Caco-2 (cell line): ENCODE measurements around the gene STUB1. TPM values are rescaled to one million over a fixed set of nuclear protein-coding genes. Genes with fewer than 3 reads are reported as not detected.

Source experiments
- BruUV-seq: library from RNA; stranded (reverse); fragments of 400-500 nt; replicated peaks from 2 replicates; lab custom pipeline; 2021; lab: Mats Ljungman, UMichigan
- CTCF ChIA-PET: fragments of 300-600 bp; sonication (Branson Sonifier 250); formaldehyde crosslinking; loops from one replicate; lab custom pipeline; 2022; ENCODE audit warnings: antibody characterized with exemption; lab: Charles Lee
- POLR2A ChIA-PET: fragments of 300-600 bp; sonication (Branson Sonifier 250); formaldehyde crosslinking; loops from one replicate; lab custom pipeline; 2022; ENCODE audit warnings: antibody characterized with exemption; lab: Charles Lee
- DNase-seq, 2 experiments: peaks; one replicate each; pipeline versions ENCODE4 v3.0.0 to v3.0.0-alpha.2; 2020 to 2022
- H3K27me3 ChIP-seq: replicated peaks from 2 replicates; pipeline ENCODE4 v1.6.0; 2011; ENCODE audit warnings: low read length; ENCODE audit not compliant: control insufficient read depth, insufficient read depth
- H3K36me3 ChIP-seq: 2 replicates; pipeline ENCODE4 v1.5.1; 2011; ENCODE audit warnings: low read length; ENCODE audit not compliant: control insufficient read depth, insufficient read depth
- H3K4me1 ChIP-seq: fragments of 250-450 bp; sonication (Bioruptor Pico); 2 replicates; pipeline ENCODE4 v1.5.1; 2020; ENCODE audit warnings: mild to moderate bottlenecking
- H3K4me3 ChIP-seq: 2 replicates; pipeline ENCODE4 v1.5.1; 2011; ENCODE audit warnings: low read depth, mild to moderate bottlenecking, control low read depth, low read length
- H3K9me3 ChIP-seq: fragments of 250-450 bp; sonication (Bioruptor Pico); 2 replicates; pipeline ENCODE4 v1.5.1; 2020; ENCODE audit warnings: mild to moderate bottlenecking, moderate library complexity
- H3K27ac Mint-ChIP-seq: one replicate; pipeline ENCODE4 v1.8.0; 2022; ENCODE audit warnings: mixed read lengths; ENCODE audit not compliant: unreplicated experiment
- H3K27me3 Mint-ChIP-seq: one replicate; pipeline ENCODE4 v1.8.0; 2022; ENCODE audit warnings: mixed read lengths; ENCODE audit not compliant: insufficient read depth, unreplicated experiment
- H3K36me3 Mint-ChIP-seq: one replicate; pipeline ENCODE4 v1.8.0; 2022; ENCODE audit warnings: mild to moderate bottlenecking, mixed read lengths; ENCODE audit not compliant: insufficient read depth, unreplicated experiment
- H3K4me1 Mint-ChIP-seq: one replicate; pipeline ENCODE4 v1.8.0; 2022; ENCODE audit warnings: low read depth, mixed read lengths; ENCODE audit not compliant: unreplicated experiment
- H3K4me3 Mint-ChIP-seq: one replicate; pipeline ENCODE4 v1.8.0; 2022; ENCODE audit warnings: mild to moderate bottlenecking, moderate library complexity, mixed read lengths; ENCODE audit not compliant: unreplicated experiment
- H3K9me3 Mint-ChIP-seq: one replicate; pipeline ENCODE4 v1.8.0; 2022; ENCODE audit warnings: mixed read lengths; ENCODE audit not compliant: unreplicated experiment
- CTCF ChIP-seq, 2 experiments: fragments of 200-600 bp in 1 of 2; IDR thresholded peaks; 1 replicate in 1 of 2; 2 replicates in 1 of 2; pipeline versions ENCODE4 v1.5.1 to v1.8.0; 2011 to 2022; ENCODE audit warnings: antibody characterized with exemption in 1 of 2, control low read depth in 1 of 2, inconsistent platforms in 1 of 2, low read depth in 1 of 2, low read length in 1 of 2, mild to moderate bottlenecking in 1 of 2, moderate library complexity in 1 of 2; ENCODE audit not compliant: insufficient read depth in 1 of 2, severe bottlenecking in 1 of 2, unreplicated experiment in 1 of 2
- intact Hi-C: fragments of 100-400 bp; cut with micrococcal nuclease; formaldehyde crosslinking; loops from one replicate; pipeline ENCODE4 v1.10.0; 2022; ENCODE audit not compliant: unreplicated experiment
- total RNA-seq: library from RNA; stranded (reverse); gene quantifications from 2 replicates; pipeline ENCODE4 v1.2.3, GENCODE V29; 2022

The STUB1 gene
- total RNA-seq, 1 experiment from 2014 or later, result 77.8 TPM

- POLR2A ChIA-PET, result no interaction called here
These were observed 18.1 kb upstream of the STUB1 start for GRCh38 chr16:662095-662494.

GRCh38 chr16:662597-662996 lies 17.6 kb upstream of the STUB1 start:
- Mint-ChIP-seq H3K4me1 (no peaks in the 10 kb centered on the region), H3K9me3 (no peaks in the 10 kb centered on the region), H3K27ac (no peak overlapping the region), H3K4me3 (no peak overlapping the region), H3K36me3 (no peaks in the 10 kb centered on the region), H3K27me3 (no peaks in the 10 kb centered on the region)
- no peaks in the 10 kb centered on the region for H3K27me3 ChIP-seq
- no peak overlapping the region for H3K4me3 ChIP-seq
- no peaks in the 10 kb centered on the region for H3K4me1 ChIP-seq
- DNase-seq, result no peak
- ChIA-PET POLR2A (interaction anchor here (0.5 kb wide), 1 partner anchor 311 kb away, joined by 3 read pairs; no protein-coding TSS in a partner anchor), CTCF (no interaction called here)
- no peaks in the 10 kb centered on the region for H3K9me3 ChIP-seq
- no peaks in the 10 kb centered on the region; the same call in 1 of the 2 replicates for H3K36me3 ChIP-seq
- intact Hi-C loops, result no loop called here
- TF ChIP-seq CTCF (IDR thresholded peaks at IDR 0.05; ENCODE audit: insufficient read depth in 1 of 2, low read depth in 1 of 2, low read length in 1 of 2, severe bottlenecking in 1 of 2, unreplicated experiment in 1 of 2), result no peak
- BruUV-seq, result no TSS peak

More at GRCh38 chr16:662095-662494, 18.1 kb upstream of the STUB1 start:
- no peaks in the 10 kb centered on the region; the same call in 1 of the 2 replicates for H3K36me3 ChIP-seq
- Mint-ChIP-seq H3K36me3 (no peaks in the 10 kb centered on the region), H3K27me3 (no peaks in the 10 kb centered on the region), H3K9me3 (no peaks in the 10 kb centered on the region), H3K27ac (no peak overlapping the region), H3K4me3 (no peak overlapping the region), H3K4me1 (no peaks in the 10 kb centered on the region)
- no peak for TF ChIP-seq CTCF (IDR thresholded peaks at IDR 0.05; ENCODE audit: insufficient read depth in 1 of 2, low read depth in 1 of 2, low read length in 1 of 2, severe bottlenecking in 1 of 2, unreplicated experiment in 1 of 2)
- intact Hi-C loops, result no loop called here
- no peaks in the 10 kb centered on the region for H3K27me3 ChIP-seq
- H3K4me3 ChIP-seq, result no peak overlapping the region
- BruUV-seq, result no TSS peak
- no peak for DNase-seq
- CTCF ChIA-PET, result no interaction called here
- H3K4me1 ChIP-seq, result no peaks in the 10 kb centered on the region
- no peaks in the 10 kb centered on the region for H3K9me3 ChIP-seq

GRCh38 chr16:666572-666971 lies 13.6 kb upstream of the STUB1 start:
- BruUV-seq, result no TSS peak
- intact Hi-C loops, result no loop called here
- Mint-ChIP-seq H3K4me1 (no peaks in the 10 kb centered on the region), H3K27me3 (no peaks in the 10 kb centered on the region), H3K9me3 (no peaks in the 10 kb centered on the region), H3K27ac (no peak overlapping the region), H3K4me3 (no peak overlapping the region), H3K36me3 (no peaks in the 10 kb centered on the region)
- Histone ChIP-seq H3K4me1 (no peaks in the 10 kb centered on the region; the same call in 1 of the 2 replicates), H3K27me3 (no peaks in the 10 kb centered on the region), H3K4me3 (no peak overlapping the region), H3K9me3 (no peaks in the 10 kb centered on the region), H3K36me3 (peaks cover 3% of the 10 kb centered on the region)
- no peak for TF ChIP-seq CTCF (IDR thresholded peaks at IDR 0.05; ENCODE audit: insufficient read depth in 1 of 2, low read depth in 1 of 2, low read length in 1 of 2, severe bottlenecking in 1 of 2, unreplicated experiment in 1 of 2)
- DNase-seq, result no peak
- CTCF ChIA-PET, result interaction anchor here (0.7 kb wide), 1 partner anchor 12 kb away, joined by 4 read pairs; no protein-coding TSS in a partner anchor
- POLR2A ChIA-PET, result no interaction called here
